CD4-positive, alpha-beta T cell treated with Interleukin-6 at 100 ng/mL for 8 hours (primary cell): ENCODE measurements around the gene FMO1.
"Not testable (repeated sequence)": the region's sequence is repeated elsewhere in the genome, so short reads cannot be mapped to it uniquely, and the experiment has no call there.

ENCODE experiments used
- DNase-seq: peaks from one replicate; pipeline ENCODE4 v3.0.0-alpha.2; 2020; ENCODE audit warnings: mixed read lengths, low spot score

Gene FMO1

GRCh38 chr1:171248302-171248701 lies at the start of gene FMO1:
TSS of gene FMO1 (plus strand) at chr1:171248494. CDS start at chr1:171258088, 9,594 bp downstream.
- DNase-seq, result no peak

- DNase-seq, result no peak
Observed at GRCh38 chr1:171204296-171204695, 44.0 kb upstream of the FMO1 start.

- no peak for DNase-seq
Observed at GRCh38 chr1:171206204-171206977, 41.9 kb upstream of the FMO1 start.

- DNase-seq, result no peak
Observed at GRCh38 chr1:171206978-171207355, 41.3 kb upstream of the FMO1 start.

- no peak for DNase-seq
Observed at GRCh38 chr1:171207377-171207776, 40.9 kb upstream of the FMO1 start.

GRCh38 chr1:171210355-171210754 lies 37.9 kb upstream of the FMO1 start:
- DNase-seq, result no peak

GRCh38 chr1:171212607-171213351 lies 35.5 kb upstream of the FMO1 start:
- DNase-seq, result no peak

GRCh38 chr1:171213559-171214454 lies 34.5 kb upstream of the FMO1 start:
- no peak for DNase-seq

- DNase-seq, result no peak
Observed at GRCh38 chr1:171217658-171218443, 30.4 kb upstream of the FMO1 start.

- no peak for DNase-seq
Observed at GRCh38 chr1:171218661-171219060, 29.6 kb upstream of the FMO1 start.

GRCh38 chr1:171219346-171220080 lies 28.8 kb upstream of the FMO1 start:
- no peak for DNase-seq

- no peak for DNase-seq
Observed at GRCh38 chr1:171220081-171220420, 28.2 kb upstream of the FMO1 start.

GRCh38 chr1:171220581-171221054 lies 27.7 kb upstream of the FMO1 start:
- DNase-seq, result no peak

GRCh38 chr1:171221665-171222591 lies 26.4 kb upstream of the FMO1 start:
- DNase-seq, result no peak

GRCh38 chr1:171222936-171223335 lies 25.4 kb upstream of the FMO1 start:
- no peak for DNase-seq

GRCh38 chr1:171224257-171224656 lies 24.0 kb upstream of the FMO1 start:
- DNase-seq, result not testable (repeated sequence)

GRCh38 chr1:171226747-171227370 lies 21.4 kb upstream of the FMO1 start:
- peak; percentile 4 for DNase-seq

- DNase-seq, result no peak
Observed at GRCh38 chr1:171231326-171231725, 17.0 kb upstream of the FMO1 start.

- no peak for DNase-seq
Observed at GRCh38 chr1:171233183-171233582, 15.1 kb upstream of the FMO1 start.
